Vagina (tissue), 2 donors: Measurements from ENCODE around the gene ZEB2.

Experiments used
- POLR2A ChIP-seq, 2 donors: fragments of 450-650 bp; IDR thresholded peaks; one replicate each; pipeline ENCODE4 v1.6.1; 2017; ENCODE audit warnings: antibody characterized with exemption in 2 of 2, mild to moderate bottlenecking in 2 of 2, moderate library complexity in 2 of 2
- TF ChIP-seq, protein P1 (sequence below), 3 experiments: fragments of 450-650 bp in 2 of 3; fragments of 200-600 bp in 1 of 3; sonication (generic) in 1 of 3; IDR thresholded peaks; one replicate each; pipeline ENCODE4 v1.5.1; 2017 to 2019; ENCODE audit warnings: antibody characterized with exemption in 3 of 3, mild to moderate bottlenecking in 2 of 3, moderate library complexity in 2 of 3

GRCh38 chr2:144453486-144454158 lies 66.3 kb downstream of the ZEB2 start:
- TF ChIP-seq, protein P1, sequence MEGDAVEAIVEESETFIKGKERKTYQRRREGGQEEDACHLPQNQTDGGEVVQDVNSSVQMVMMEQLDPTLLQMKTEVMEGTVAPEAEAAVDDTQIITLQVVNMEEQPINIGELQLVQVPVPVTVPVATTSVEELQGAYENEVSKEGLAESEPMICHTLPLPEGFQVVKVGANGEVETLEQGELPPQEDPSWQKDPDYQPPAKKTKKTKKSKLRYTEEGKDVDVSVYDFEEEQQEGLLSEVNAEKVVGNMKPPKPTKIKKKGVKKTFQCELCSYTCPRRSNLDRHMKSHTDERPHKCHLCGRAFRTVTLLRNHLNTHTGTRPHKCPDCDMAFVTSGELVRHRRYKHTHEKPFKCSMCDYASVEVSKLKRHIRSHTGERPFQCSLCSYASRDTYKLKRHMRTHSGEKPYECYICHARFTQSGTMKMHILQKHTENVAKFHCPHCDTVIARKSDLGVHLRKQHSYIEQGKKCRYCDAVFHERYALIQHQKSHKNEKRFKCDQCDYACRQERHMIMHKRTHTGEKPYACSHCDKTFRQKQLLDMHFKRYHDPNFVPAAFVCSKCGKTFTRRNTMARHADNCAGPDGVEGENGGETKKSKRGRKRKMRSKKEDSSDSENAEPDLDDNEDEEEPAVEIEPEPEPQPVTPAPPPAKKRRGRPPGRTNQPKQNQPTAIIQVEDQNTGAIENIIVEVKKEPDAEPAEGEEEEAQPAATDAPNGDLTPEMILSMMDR (IDR thresholded peaks at IDR 0.05), result no peak
- TF ChIP-seq POLR2A (IDR thresholded peaks at IDR 0.05), result no peak
